Endodermal cell (in vitro differentiated cells): ENCODE measurements around the gene APEX1. TPM values are rescaled to one million over a fixed set of nuclear protein-coding genes. Genes with fewer than 3 reads are reported as not detected.
A peak's percentile ranks its signal among the peaks of the same experiment; 100 is the strongest.

Source experiments
- DNase-seq: peaks from one replicate; pipeline ENCODE4 v3.0.0-alpha.2; 2017
- H3K27ac ChIP-seq: 2 replicates; pipeline ENCODE4 v1.5.1; 2013; ENCODE audit warnings: mild to moderate bottlenecking, low read depth, low read length, moderate library complexity
- H3K27me3 ChIP-seq: 2 replicates; pipeline ENCODE4 v1.6.1; 2013; ENCODE audit warnings: mild to moderate bottlenecking, low read length, moderate library complexity; ENCODE audit not compliant: insufficient read depth, control insufficient read depth, poor library complexity, severe bottlenecking
- H3K36me3 ChIP-seq: 2 replicates; pipeline ENCODE4 v1.7.0; 2013; ENCODE audit warnings: mild to moderate bottlenecking, low read length, moderate library complexity; ENCODE audit not compliant: control insufficient read depth, insufficient read depth
- H3K4me1 ChIP-seq: one replicate; pipeline ENCODE4 v1.7.0; 2013; ENCODE audit warnings: low read length; ENCODE audit not compliant: control insufficient read depth, insufficient read depth
- H3K4me3 ChIP-seq: 2 replicates; pipeline ENCODE4 v1.5.1; 2013; ENCODE audit warnings: mild to moderate bottlenecking, low read length, moderate library complexity
- H3K9ac ChIP-seq: 2 replicates; pipeline ENCODE4 v1.6.1; 2013; ENCODE audit warnings: mild to moderate bottlenecking, low read length, moderate library complexity; ENCODE audit not compliant: poor library complexity, severe bottlenecking; ENCODE audit errors: extremely low read depth
- H3K9me3 ChIP-seq: 2 replicates; pipeline ENCODE4 v1.6.1; 2013; ENCODE audit warnings: mild to moderate bottlenecking, low read length, moderate library complexity; ENCODE audit not compliant: control insufficient read depth
- H3K27ac Mint-ChIP-seq: 2 replicates; pipeline ENCODE4 v1.8.0; 2020; ENCODE audit warnings: mixed read lengths
- H3K27me3 Mint-ChIP-seq: 2 replicates; pipeline ENCODE4 v1.8.0; 2021; ENCODE audit warnings: mild to moderate bottlenecking, mixed read lengths; ENCODE audit not compliant: insufficient read depth
- H3K36me3 Mint-ChIP-seq: 2 replicates; pipeline ENCODE4 v1.8.0; 2020; ENCODE audit warnings: low read depth, mixed read lengths
- H3K4me1 Mint-ChIP-seq: 2 replicates; pipeline ENCODE4 v1.8.0; 2020; ENCODE audit warnings: mixed read lengths
- H3K4me3 Mint-ChIP-seq: 2 replicates; pipeline ENCODE4 v1.8.0; 2020; ENCODE audit warnings: mild to moderate bottlenecking, moderate library complexity, mixed read lengths
- H3K9me3 Mint-ChIP-seq: 2 replicates; pipeline ENCODE4 v1.8.0; 2020; ENCODE audit warnings: mild to moderate bottlenecking, mixed read lengths
- WGBS, 2 experiments: methylation state at CpG; one replicate each; pipeline versions ENCODE4 v1.1.5 to v1.1.7; 2013; ENCODE audit warnings: missing lambda C conversion rate in 2 of 2, mixed read lengths in 1 of 2; ENCODE audit not compliant: insufficient coverage in 1 of 2, insufficient read length in 1 of 2; 5-methylcytosine and 5-hydroxymethylcytosine counted together
- total RNA-seq, 2 donors: library from RNA; stranded (reverse); fragmentation: NEBNext Ultra II Directional in 1 of 2; extraction: Animal tissue kit (Norgen Biotek cat#: 25700) in 1 of 2; gene quantifications; 2 replicates in 1 of 2; 3 replicates in 1 of 2; pipeline ENCODE4 v1.2.1, GENCODE V29; 2021
- TF ChIP-seq, protein P1 (sequence below): fragments of 200-600 bp; sonication (generic); conservative IDR thresholded peaks from 2 replicates; pipeline ENCODE4 v1.5.0; 2021; ENCODE audit warnings: antibody characterized with exemption, mild to moderate bottlenecking

Gene APEX1
- total RNA-seq, 2 donors from 2014 or later: 228 to 249 TPM

DNA sequence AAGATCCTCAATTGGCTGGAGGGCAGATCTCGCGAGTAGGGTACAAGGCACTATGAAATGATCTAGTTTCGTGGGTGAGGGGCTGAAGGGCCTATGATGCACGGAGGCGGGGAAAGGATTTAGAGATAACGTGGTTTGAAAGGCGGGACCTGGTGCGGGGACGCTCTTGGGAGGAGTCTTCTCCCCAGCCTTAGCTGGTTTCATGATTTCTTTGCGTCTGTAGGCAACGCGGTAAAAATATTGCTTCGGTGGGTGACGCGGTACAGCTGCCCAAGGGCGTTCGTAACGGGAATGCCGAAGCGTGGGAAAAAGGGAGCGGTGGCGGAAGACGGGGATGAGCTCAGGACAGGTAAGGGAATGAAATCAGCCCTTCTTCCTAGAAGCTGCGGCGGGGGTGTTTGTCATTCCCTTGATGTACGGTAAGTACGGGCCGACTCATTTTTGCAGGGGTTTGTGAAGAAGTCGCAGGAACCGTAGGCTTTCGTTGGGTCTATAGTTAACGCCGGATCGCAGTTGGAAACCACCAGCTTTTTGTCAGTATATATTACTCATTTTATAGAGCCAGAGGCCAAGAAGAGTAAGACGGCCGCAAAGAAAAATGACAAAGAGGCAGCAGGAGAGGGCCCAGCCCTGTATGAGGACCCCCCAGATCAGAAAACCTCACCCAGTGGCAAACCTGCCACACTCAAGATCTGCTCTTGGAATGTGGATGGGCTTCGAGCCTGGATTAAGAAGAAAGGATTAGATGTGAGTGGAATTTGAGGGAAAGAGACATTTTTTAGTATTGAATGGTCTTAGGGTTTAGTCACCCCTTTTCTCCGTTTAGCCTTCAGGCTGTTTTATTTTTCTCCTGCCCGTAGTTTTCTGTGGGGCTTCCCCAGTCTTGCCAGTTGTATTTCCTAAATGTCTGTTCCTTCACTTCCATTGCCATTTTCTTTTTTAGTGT lies 602 bp downstream of the APEX1 start:
- Mint-ChIP-seq H3K9me3 (no peaks in the 10 kb centered on the region), H3K4me3 (no peak overlapping the region), H3K36me3 (peaks cover 37% of the 10 kb centered on the region), H3K27me3 (no peaks in the 10 kb centered on the region), H3K27ac (no peak overlapping the region), H3K4me1 (peaks cover 8% of the 10 kb centered on the region)
- Histone ChIP-seq H3K27me3 (no peaks in the 10 kb centered on the region), H3K27ac (peak overlapping the region; percentile 98), H3K4me3 (peak overlapping the region; percentile 96), H3K9me3 (no peaks in the 10 kb centered on the region), H3K9ac (peak overlapping the region; percentile 96), H3K36me3 (peaks cover 66% of the 10 kb centered on the region), H3K4me1 (peaks cover 6% of the 10 kb centered on the region)
- 2 to 4% methylated on average over 18 to 39 of the region's 39 CpGs for WGBS, 2 experiments
- TF ChIP-seq, protein P1, sequence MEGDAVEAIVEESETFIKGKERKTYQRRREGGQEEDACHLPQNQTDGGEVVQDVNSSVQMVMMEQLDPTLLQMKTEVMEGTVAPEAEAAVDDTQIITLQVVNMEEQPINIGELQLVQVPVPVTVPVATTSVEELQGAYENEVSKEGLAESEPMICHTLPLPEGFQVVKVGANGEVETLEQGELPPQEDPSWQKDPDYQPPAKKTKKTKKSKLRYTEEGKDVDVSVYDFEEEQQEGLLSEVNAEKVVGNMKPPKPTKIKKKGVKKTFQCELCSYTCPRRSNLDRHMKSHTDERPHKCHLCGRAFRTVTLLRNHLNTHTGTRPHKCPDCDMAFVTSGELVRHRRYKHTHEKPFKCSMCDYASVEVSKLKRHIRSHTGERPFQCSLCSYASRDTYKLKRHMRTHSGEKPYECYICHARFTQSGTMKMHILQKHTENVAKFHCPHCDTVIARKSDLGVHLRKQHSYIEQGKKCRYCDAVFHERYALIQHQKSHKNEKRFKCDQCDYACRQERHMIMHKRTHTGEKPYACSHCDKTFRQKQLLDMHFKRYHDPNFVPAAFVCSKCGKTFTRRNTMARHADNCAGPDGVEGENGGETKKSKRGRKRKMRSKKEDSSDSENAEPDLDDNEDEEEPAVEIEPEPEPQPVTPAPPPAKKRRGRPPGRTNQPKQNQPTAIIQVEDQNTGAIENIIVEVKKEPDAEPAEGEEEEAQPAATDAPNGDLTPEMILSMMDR: no peak
- DNase-seq: no peak

DNA sequence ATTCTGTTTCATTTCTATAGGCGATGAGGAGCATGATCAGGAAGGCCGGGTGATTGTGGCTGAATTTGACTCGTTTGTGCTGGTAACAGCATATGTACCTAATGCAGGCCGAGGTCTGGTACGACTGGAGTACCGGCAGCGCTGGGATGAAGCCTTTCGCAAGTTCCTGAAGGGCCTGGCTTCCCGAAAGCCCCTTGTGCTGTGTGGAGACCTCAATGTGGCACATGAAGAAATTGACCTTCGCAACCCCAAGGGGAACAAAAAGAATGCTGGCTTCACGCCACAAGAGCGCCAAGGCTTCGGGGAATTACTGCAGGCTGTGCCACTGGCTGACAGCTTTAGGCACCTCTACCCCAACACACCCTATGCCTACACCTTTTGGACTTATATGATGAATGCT lies 1.9 kb downstream of the APEX1 start:
- Histone ChIP-seq H3K4me1 (peaks cover 6% of the 10 kb centered on the region), H3K36me3 (peaks cover 54% of the 10 kb centered on the region), H3K27ac (peak overlapping the region; percentile 0), H3K9me3 (no peaks in the 10 kb centered on the region), H3K4me3 (peak overlapping the region; percentile 96), H3K27me3 (no peaks in the 10 kb centered on the region), H3K9ac (no peak overlapping the region)
- Mint-ChIP-seq H3K27ac (no peak overlapping the region), H3K4me1 (peaks cover 11% of the 10 kb centered on the region), H3K36me3 (peaks cover 28% of the 10 kb centered on the region), H3K4me3 (no peak overlapping the region), H3K27me3 (no peaks in the 10 kb centered on the region), H3K9me3 (peaks cover 3% of the 10 kb centered on the region)
- 95 to 96% methylated on average over 10 to 13 of the region's 13 CpGs for WGBS, 2 experiments
- no peak for DNase-seq
- TF ChIP-seq, protein P1: no peak

DNA sequence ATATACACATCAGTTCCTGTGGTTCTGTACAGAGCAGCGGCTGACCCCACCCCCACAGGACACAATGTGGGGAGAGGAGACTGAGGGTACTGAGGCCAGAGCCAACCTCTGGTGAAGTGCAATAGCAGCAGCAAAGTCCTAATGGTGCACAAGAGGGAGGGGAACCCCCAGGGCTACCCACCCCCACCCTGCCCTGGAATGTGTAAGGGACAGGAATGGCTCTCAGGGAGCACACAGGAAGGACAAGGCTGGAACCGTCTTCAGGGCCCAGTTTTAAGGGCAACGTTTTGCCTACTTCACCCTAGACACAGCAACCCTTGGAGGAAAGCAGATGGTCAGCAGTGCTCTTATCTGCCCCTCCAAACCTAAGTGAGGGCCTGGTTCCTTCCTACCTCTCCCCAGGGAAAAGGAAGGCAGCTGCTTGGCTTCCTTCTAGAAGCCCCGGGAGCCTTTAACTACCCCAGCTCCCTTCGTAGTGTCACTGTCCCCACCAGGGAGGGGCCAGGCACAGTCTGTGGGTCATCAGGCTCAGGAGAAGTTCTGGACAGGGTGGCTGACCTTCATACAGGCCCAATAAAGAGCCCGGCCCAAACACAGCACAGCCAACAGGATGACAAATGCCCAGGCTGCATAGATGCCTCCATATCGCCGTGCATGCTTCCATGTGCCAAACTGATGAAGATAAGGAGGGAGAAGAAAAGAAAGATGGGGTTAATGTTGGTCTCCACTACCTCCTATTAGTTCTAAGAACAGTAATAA lies 3.2 kb downstream of the APEX1 start:
- Mint-ChIP-seq H3K27ac (peak overlapping the region; percentile 70), H3K4me1 (peaks cover 11% of the 10 kb centered on the region), H3K36me3 (peaks cover 20% of the 10 kb centered on the region), H3K9me3 (peaks cover 3% of the 10 kb centered on the region), H3K27me3 (no peaks in the 10 kb centered on the region), H3K4me3 (no peak overlapping the region)
- DNase-seq: peak; percentile 55
- TF ChIP-seq, protein P1: no peak
- Histone ChIP-seq H3K27ac (no peak overlapping the region), H3K9me3 (no peaks in the 10 kb centered on the region), H3K4me3 (no peak overlapping the region), H3K4me1 (peaks cover 6% of the 10 kb centered on the region), H3K27me3 (no peaks in the 10 kb centered on the region), H3K36me3 (peaks cover 43% of the 10 kb centered on the region), H3K9ac (no peak overlapping the region)
- WGBS, 2 experiments: 94 to 96% methylated on average over 4 to 8 of the region's 8 CpGs
